ENCODE measurements around the gene KIF26B.

KIF26B gene

DNA sequence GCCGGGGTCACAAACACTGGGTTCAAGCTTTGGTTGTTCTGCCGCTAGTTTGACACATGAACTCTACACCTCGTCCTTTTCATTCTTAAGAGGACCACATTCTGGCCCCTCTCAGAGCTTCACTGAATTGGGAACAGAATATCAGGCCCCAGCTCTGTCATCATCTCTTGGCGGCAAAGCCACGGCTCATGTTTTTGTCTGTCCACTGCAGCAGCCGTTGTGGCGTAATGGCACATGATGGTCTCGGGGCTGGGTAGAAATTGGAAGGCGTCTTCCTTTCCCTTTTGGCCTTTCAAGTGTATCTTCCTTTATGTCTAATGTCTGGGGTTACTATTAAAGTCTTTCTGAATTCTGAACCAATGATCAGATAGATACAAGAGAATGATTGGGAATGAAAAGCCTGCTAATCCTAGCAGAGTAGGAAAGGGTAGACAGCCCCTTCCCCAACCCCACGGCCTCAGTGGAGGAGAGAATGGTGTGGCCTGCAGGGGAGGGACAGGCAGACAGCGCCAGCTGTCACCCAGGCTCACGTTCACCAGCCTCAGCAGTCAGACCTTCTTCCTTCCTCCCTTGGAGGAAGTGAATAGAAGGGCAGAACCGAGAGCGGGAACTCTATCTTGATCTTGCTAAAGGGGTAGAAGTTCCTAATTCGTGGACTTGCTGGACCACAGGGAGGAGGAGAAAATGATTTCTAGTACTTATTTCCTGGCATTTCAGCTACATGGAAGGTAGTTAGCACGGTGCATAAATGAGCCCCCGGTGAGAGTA, 498.1 kb downstream of the KIF26B start:
- H3K4me3 ChIP-seq (ENCODE audit: control insufficient read depth, low read depth, low read length): no peak overlapping the region
- TF ChIP-seq CTCF (IDR thresholded peaks at IDR 0.05; ENCODE audit: control insufficient read depth, insufficient read depth, low read depth, low read length, missing control alignments): no peak
- no peak for DNase-seq (ENCODE audit: low read depth)

DNA sequence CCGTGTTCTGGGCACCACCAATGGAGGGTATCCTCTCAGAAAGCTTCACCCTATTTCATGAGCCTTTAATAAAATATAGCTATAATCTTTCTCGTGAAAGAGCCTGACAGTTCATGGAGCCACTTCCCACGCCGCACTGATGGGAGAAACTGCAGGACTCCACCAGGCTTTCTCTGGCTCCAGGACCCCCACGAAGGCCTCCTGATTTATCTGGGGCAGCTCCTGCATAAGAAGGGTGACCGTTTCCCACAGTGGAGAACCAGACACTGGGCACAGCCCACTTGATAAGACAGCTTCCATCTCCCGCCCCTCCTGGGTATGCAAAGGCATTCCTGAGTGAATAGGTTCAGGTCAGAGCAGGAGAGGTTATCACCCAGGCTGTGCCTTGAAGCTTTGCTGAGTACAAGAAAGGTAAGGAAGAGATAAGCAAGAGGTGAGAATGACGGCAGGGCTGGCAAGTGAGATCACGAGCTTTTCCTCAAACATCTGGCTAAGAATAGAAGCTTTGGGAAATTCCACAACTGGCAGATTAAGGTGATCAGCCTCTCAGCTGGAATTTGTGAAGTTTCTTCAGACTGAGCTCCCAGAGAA, 499.8 kb downstream of the KIF26B start:
- TF ChIP-seq CTCF (IDR thresholded peaks at IDR 0.05; ENCODE audit: control insufficient read depth, insufficient read depth, low read depth, low read length, missing control alignments): no peak
- no peak for DNase-seq (ENCODE audit: low read depth)
- H3K4me3 ChIP-seq (ENCODE audit: control insufficient read depth, low read depth, low read length): no peak overlapping the region

DNA sequence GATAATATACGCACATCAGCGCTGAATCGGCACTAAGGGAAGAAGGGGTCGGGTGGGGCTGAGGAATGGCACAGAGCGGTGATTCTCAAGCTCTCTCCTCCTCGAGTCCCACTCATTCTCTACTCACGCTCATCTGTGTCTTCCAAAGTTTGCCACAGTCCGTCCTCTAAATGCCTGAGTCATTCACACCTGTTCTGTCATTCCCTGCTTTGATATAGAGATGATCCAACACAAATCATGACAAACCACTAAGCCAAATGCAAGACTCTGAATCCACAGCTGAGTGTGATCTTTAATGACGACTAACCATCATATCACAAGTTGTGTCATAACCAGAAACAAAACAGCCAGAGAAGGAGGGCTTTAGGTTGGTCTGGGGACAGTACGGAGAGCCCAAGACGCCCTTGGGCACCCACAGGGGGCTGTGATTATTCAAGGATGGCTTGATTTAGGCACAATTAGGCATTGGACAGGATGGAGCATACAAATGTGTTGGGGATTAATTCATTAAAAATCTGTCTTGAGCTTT, 501.5 kb downstream of the KIF26B start:
- DNase-seq (ENCODE audit: low read depth): no peak
- H3K4me3 ChIP-seq (ENCODE audit: control insufficient read depth, low read depth, low read length): no peak overlapping the region
- TF ChIP-seq CTCF (IDR thresholded peaks at IDR 0.05; ENCODE audit: control insufficient read depth, insufficient read depth, low read depth, low read length, missing control alignments): no peak

- H3K4me3 ChIP-seq (ENCODE audit: control insufficient read depth, low read depth, low read length): no peak overlapping the region
- DNase-seq (ENCODE audit: low read depth): no peak
- no peak for TF ChIP-seq CTCF (IDR thresholded peaks at IDR 0.05; ENCODE audit: control insufficient read depth, insufficient read depth, low read depth, low read length, missing control alignments)
Measured at GRCh38 chr1:245657371-245657770, 502.6 kb downstream of the KIF26B start.

DNA sequence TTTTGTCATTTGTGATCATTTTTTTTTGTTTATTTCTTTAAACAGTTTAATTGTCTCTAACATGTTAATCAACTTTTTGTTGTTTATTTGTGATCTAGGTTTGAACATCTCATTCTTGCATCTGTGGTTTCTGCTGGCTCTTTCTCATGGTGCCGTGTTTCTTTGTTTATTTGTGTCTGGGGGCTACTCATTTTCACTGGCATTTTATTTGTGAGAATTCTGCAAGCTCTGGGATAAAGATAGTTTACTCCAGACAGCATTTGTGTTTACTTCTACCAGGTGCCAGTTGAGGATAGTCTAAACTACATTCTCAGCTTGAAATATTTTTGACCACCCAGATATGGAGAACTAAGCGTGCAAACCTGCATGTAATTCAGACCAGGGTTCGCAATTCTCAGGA, 508.6 kb downstream of the KIF26B start:
- no peak for DNase-seq (ENCODE audit: low read depth)
- H3K4me3 ChIP-seq (ENCODE audit: control insufficient read depth, low read depth, low read length): no peak overlapping the region
- TF ChIP-seq CTCF (IDR thresholded peaks at IDR 0.05; ENCODE audit: control insufficient read depth, insufficient read depth, low read depth, low read length, missing control alignments): no peak

- no peak overlapping the region for H3K4me3 ChIP-seq (ENCODE audit: control insufficient read depth, low read depth, low read length)
- no peak for DNase-seq (ENCODE audit: low read depth)
- no peak for TF ChIP-seq CTCF (IDR thresholded peaks at IDR 0.05; ENCODE audit: control insufficient read depth, insufficient read depth, low read depth, low read length, missing control alignments)
Measured at GRCh38 chr1:245663841-245664240, 509.1 kb downstream of the KIF26B start.

Data from AG09309 (cell line).